NCI-H748 (cell line): ENCODE measurements around the gene SLC3A2.
"Not testable (repeated sequence)": the region's sequence is repeated elsewhere in the genome, so short reads cannot be mapped to it uniquely, and the experiment has no call there.

ENCODE experiments used
- DNase-seq: peaks from one replicate; lab custom pipeline; 2025; ENCODE audit not compliant: unreplicated experiment; lab: John Stamatoyannopoulos, UW

SLC3A2 gene

GRCh38 chr11:62852523-62853188 is 28.0 kb upstream of the SLC3A2 start:
- no peak for DNase-seq

GRCh38 chr11:62853279-62853965 is 27.3 kb upstream of the SLC3A2 start:
- no peak for DNase-seq

GRCh38 chr11:62854013-62854824 is 26.5 kb upstream of the SLC3A2 start:
- DNase-seq = no peak

GRCh38 chr11:62854825-62855570 is 25.7 kb upstream of the SLC3A2 start:
- DNase-seq = no peak

- peak; percentile 98 for DNase-seq
Observed at GRCh38 chr11:62855571-62856332, 24.9 kb upstream of the SLC3A2 start.

GRCh38 chr11:62856333-62856895 is 24.3 kb upstream of the SLC3A2 start:
- peak; percentile 50 for DNase-seq

- no peak for DNase-seq
Observed at GRCh38 chr11:62857541-62857982, 23.1 kb upstream of the SLC3A2 start.

- no peak for DNase-seq
Observed at GRCh38 chr11:62858201-62858600, 22.5 kb upstream of the SLC3A2 start.

- not testable (repeated sequence) for DNase-seq
Observed at GRCh38 chr11:62859281-62859703, 21.4 kb upstream of the SLC3A2 start.

- no peak for DNase-seq
Observed at GRCh38 chr11:62860835-62861563, 19.7 kb upstream of the SLC3A2 start.

GRCh38 chr11:62861564-62862192 is 19.0 kb upstream of the SLC3A2 start:
- DNase-seq = not testable (repeated sequence)

GRCh38 chr11:62863687-62864335 is 16.9 kb upstream of the SLC3A2 start:
- DNase-seq = no peak

- DNase-seq = no peak
Observed at GRCh38 chr11:62865635-62866034, 15.1 kb upstream of the SLC3A2 start.

- DNase-seq = no peak
Observed at GRCh38 chr11:62874851-62875250, 5.8 kb upstream of the SLC3A2 start.

GRCh38 chr11:62875698-62876478 is 4.8 kb upstream of the SLC3A2 start:
- DNase-seq = no peak

- DNase-seq = no peak
Observed at GRCh38 chr11:62876712-62877111, 4.0 kb upstream of the SLC3A2 start.

GRCh38 chr11:62879235-62879978 is 1.3 kb upstream of the SLC3A2 start:
- DNase-seq = no peak
